Transverse colon (tissue), 4 donors: ENCODE measurements around the gene PDLIM7. TPM values are rescaled to one million over a fixed set of nuclear protein-coding genes. Genes with fewer than 3 reads are reported as not detected.

ENCODE experiments used
- DNase-seq: peaks from one replicate; pipeline ENCODE4 v3.0.0-alpha.2; 2019
- H3K27ac ChIP-seq, 4 donors: fragments of 200-600 bp; sonication (generic); 2 replicates each; pipeline ENCODE4 v1.5.1; 2016 to 2018; ENCODE audit warnings: inconsistent platforms in 4 of 4
- H3K27me3 ChIP-seq: fragments of 200-600 bp; sonication (generic); 2 replicates; pipeline ENCODE4 v1.5.1; 2017; ENCODE audit warnings: inconsistent platforms
- H3K36me3 ChIP-seq, 4 donors: fragments of 200-600 bp; sonication (generic); 2 replicates each; pipeline ENCODE4 v1.5.1; 2017 to 2019; ENCODE audit warnings: inconsistent platforms in 4 of 4
- H3K4me1 ChIP-seq, 4 donors: fragments of 200-600 bp; sonication (generic); 2 replicates each; pipeline ENCODE4 v1.5.1; 2017 to 2020; ENCODE audit warnings: inconsistent platforms in 4 of 4
- H3K4me3 ChIP-seq, 4 donors: fragments of 200-600 bp; sonication (generic); 1 replicate in 1 of 4; 2 replicates in 3 of 4; pipeline versions ENCODE4 v1.5.1 to v1.6.1; 2017 to 2019; ENCODE audit warnings: inconsistent platforms in 4 of 4
- H3K9me3 ChIP-seq, 2 donors: fragments of 200-600 bp; sonication (generic); 2 replicates each; pipeline ENCODE4 v1.5.1; 2017 to 2019; ENCODE audit warnings: inconsistent platforms in 2 of 2
- CTCF ChIP-seq, 5 experiments: fragments of 200-600 bp in 3 of 5; fragments of 450-650 bp in 2 of 5; sonication (generic) in 3 of 5; IDR thresholded peaks; 1 replicate in 2 of 5; 2 replicates in 3 of 5; pipeline ENCODE4 v1.5.1; 2016 to 2017; ENCODE audit warnings: antibody characterized with exemption in 5 of 5, inconsistent platforms in 3 of 5, mild to moderate bottlenecking in 2 of 5, moderate library complexity in 1 of 5
- EP300 ChIP-seq: sonication (generic); formaldehyde crosslinking; IDR thresholded peaks from one replicate; pipeline ENCODE4 v1.6.1; 2017; ENCODE audit warnings: antibody characterized with exemption, low read depth
- POLR2A ChIP-seq: fragments of 450-650 bp; IDR thresholded peaks from one replicate; pipeline ENCODE4 v1.6.1; 2016; ENCODE audit warnings: antibody characterized with exemption, mild to moderate bottlenecking, moderate library complexity
- POLR2AphosphoS5 ChIP-seq, 3 donors: sonication (generic); formaldehyde crosslinking; IDR thresholded peaks; one replicate each; pipeline ENCODE4 v1.6.1; 2016; ENCODE audit warnings: antibody characterized with exemption in 3 of 3
- WGBS, 2 donors: methylation state at CpG; one replicate each; pipeline ENCODE4 v1.1.5; 2018; ENCODE audit warnings: low coverage in 1 of 2; 5-methylcytosine and 5-hydroxymethylcytosine counted together
- in situ Hi-C, 4 donors: fragments of 200-750 bp; cut with MboI; loops; one replicate each; pipeline versions ENCODE4 v1.15.0 to v1.15.1; 2017; ENCODE audit warnings: low sequenced_read_pairs in 3 of 4, low pct_ligation_motif_present in 1 of 4, low pct_unique_long_range_greater_than_20kb in 1 of 4
- intact Hi-C: fragments of 100-400 bp; cut with DNase I; formaldehyde crosslinking; loops from one replicate; pipeline ENCODE4 v1.15.1; 2023; ENCODE audit warnings: low total_unique reads
- total RNA-seq, 4 donors: library from RNA; depleted of rRNA; stranded (reverse); fragments of >200 nt; gene quantifications; one replicate each; pipeline ENCODE4 v1.1.0, GENCODE V29; 2016

The PDLIM7 gene
- total RNA-seq, 4 donors from 2014 or later: 52.6 to 256 (median 78.6) TPM

- peaks cover 23% of the 10 kb centered on the region for H3K27me3 ChIP-seq
- peak overlapping the region; percentile 27 to 56 (median 48) for H3K4me3 ChIP-seq
- intact Hi-C loops: loop anchor here (2.0 kb wide), 1 partner anchor 44 kb away; no protein-coding TSS in a partner anchor
- TF ChIP-seq EP300 (no peak), POLR2AphosphoS5 (IDR thresholded peaks at IDR 0.05) (no peak), CTCF (IDR thresholded peaks at IDR 0.05) (no peak), POLR2A (no peak)
- DNase-seq: peak; percentile 65
- in situ Hi-C loops: loop anchor here in 2 of 4 donors (5.0 to 10.0 kb wide), 2 partner anchors 52 to 55 kb away; no protein-coding TSS in a partner anchor
- H3K9me3 ChIP-seq: no peaks in the 10 kb centered on the region
- no peaks in the 10 kb centered on the region for H3K36me3 ChIP-seq
- peaks cover 18 to 22% (median 20%) of the 10 kb centered on the region in 4 donors for H3K4me1 ChIP-seq
- peak overlapping the region in 2 of 4 donors; percentile 51 to 53 for H3K27ac ChIP-seq
- WGBS, 2 donors: 0% methylated on average over 4 of the region's 52 CpGs; no CpG with 5 or more reads in 1 of the 2 donors
These were observed 50.3 kb downstream of the PDLIM7 start for GRCh38 chr5:177447066-177447610.

- Histone ChIP-seq H3K4me3 (peak within 1 kb of the TSS; percentile 35 to 56 (median 48)), H3K27me3 (peaks cover 23% of the 10 kb centered on the region), H3K4me1 (peaks cover 18 to 22% (median 20%) of the 10 kb centered on the region in 4 donors), H3K36me3 (peaks cover 0 to 3% (median under 1%) of the 10 kb centered on the region in 4 donors), H3K27ac (peak within 1 kb of the TSS in 3 of 4 donors; percentile 51 to 56 (median 53)), H3K9me3 (no peaks in the 10 kb centered on the region)
- intact Hi-C loops (loop anchor here (2.0 kb wide), 1 partner anchor 44 kb away; no protein-coding TSS in a partner anchor), in situ Hi-C loops (loop anchor here in 2 of 4 donors (5.0 to 10.0 kb wide), 2 partner anchors 52 to 54 kb away; no protein-coding TSS in a partner anchor)
- TF ChIP-seq EP300 (no peak), POLR2AphosphoS5 (IDR thresholded peaks at IDR 0.05) (peak in 2 of 3 donors; percentile 27 to 54), POLR2A (peak; percentile 40)
- 1% methylated on average over 57 of the region's 89 CpGs; no CpG with 5 or more reads in 1 of the 2 donors for WGBS, 2 donors
- DNase-seq: peak; percentile 67
These were observed 51.0 kb downstream of the PDLIM7 start, which contains the start of gene PRR7 for GRCh38 chr5:177446200-177447065. PRR7 (plus strand) TSS chr5:177446814; CDS start chr5:177455068, 8,254 bp downstream.

- H3K27ac ChIP-seq: peak overlapping the region in 3 of 4 donors; percentile 51 to 56 (median 53)
- peak overlapping the region in 1 of 4 donors; percentile 51 for H3K4me3 ChIP-seq
- in situ Hi-C loops (loop anchor here in 2 of 4 donors (5.0 to 10.0 kb wide), 2 partner anchors 51 to 54 kb away; no protein-coding TSS in a partner anchor), intact Hi-C loops (loop anchor here (2.0 kb wide), 1 partner anchor 43 kb away; no protein-coding TSS in a partner anchor)
- no peak for DNase-seq
- 4 to 5% methylated on average over 4 to 8 of the region's 8 CpGs for WGBS, 2 donors
- no peaks in the 10 kb centered on the region for H3K9me3 ChIP-seq
- H3K27me3 ChIP-seq: peaks cover 23% of the 10 kb centered on the region
- peaks cover 18 to 22% (median 20%) of the 10 kb centered on the region in 4 donors for H3K4me1 ChIP-seq
- H3K36me3 ChIP-seq: peaks cover 0 to 6% (median 2%) of the 10 kb centered on the region in 4 donors
- no peak for TF ChIP-seq POLR2A
- TF ChIP-seq POLR2AphosphoS5 (IDR thresholded peaks at IDR 0.05): no peak
- no peak for TF ChIP-seq CTCF (IDR thresholded peaks at IDR 0.05)
- TF ChIP-seq EP300: no peak
These were observed 51.5 kb downstream of the PDLIM7 start for GRCh38 chr5:177445917-177446199.

- DNase-seq: no peak
- Histone ChIP-seq H3K9me3 (no peaks in the 10 kb centered on the region), H3K27me3 (peaks cover 23% of the 10 kb centered on the region), H3K4me3 (no peak overlapping the region), H3K36me3 (peaks cover 0 to 10% (median 4%) of the 10 kb centered on the region in 4 donors), H3K27ac (peak overlapping the region in 1 of 4 donors; percentile 51), H3K4me1 (peaks cover 18 to 22% (median 20%) of the 10 kb centered on the region in 4 donors)
- in situ Hi-C loops (loop anchor here in 2 of 4 donors (5.0 to 10.0 kb wide), 2 partner anchors 50 to 53 kb away; no protein-coding TSS in a partner anchor), intact Hi-C loops (no loop called here)
- 0 to 41% methylated on average over 1 to 10 of the region's 10 CpGs for WGBS, 2 donors
- TF ChIP-seq CTCF (IDR thresholded peaks at IDR 0.05) (no peak), POLR2A (no peak), POLR2AphosphoS5 (IDR thresholded peaks at IDR 0.05) (no peak)
These were observed 52.1 kb downstream of the PDLIM7 start for GRCh38 chr5:177445052-177445916.
